Measurements from ENCODE around the gene ADGRG1.

- TF ChIP-seq TAF1 (IDR thresholded peaks at IDR 0.05; ENCODE audit: borderline replicate concordance, low read depth, low read length) (no peak), POLR2A (IDR thresholded peaks at IDR 0.05; ENCODE audit: low read depth, low read length) (no peak), POLR2AphosphoS5 (IDR thresholded peaks at IDR 0.05; ENCODE audit: low read depth, low read length) (no peak)
Observed at GRCh38 chr16:57592591-57593003, 35.8 kb upstream of the ADGRG1 start.

All from GM12892 (cell line).